ENCODE data around the gene TCP11L2.
"Not testable (repeated sequence)": the region's sequence is repeated elsewhere in the genome, so short reads cannot be mapped to it uniquely, and the experiment has no call there.

Gene TCP11L2

DNA sequence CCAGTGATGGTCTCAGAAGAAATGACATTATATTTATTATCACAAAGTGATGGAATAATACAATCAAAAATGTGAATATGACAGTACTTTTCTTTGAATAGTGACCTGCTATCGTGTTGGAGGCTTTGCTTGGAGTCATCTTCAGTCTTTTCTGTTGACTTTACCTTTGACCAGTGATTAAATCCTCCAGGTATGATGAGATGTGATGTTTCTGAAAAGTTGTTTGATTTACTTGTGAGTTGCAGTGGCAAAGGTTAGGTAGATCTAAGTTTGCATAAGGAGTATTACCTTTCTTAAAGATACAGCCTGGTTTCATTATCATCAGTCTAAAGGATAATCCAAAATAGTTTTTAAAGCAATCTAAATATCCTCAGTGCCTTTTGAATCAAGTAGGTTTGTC lies 4.6 kb downstream of the TCP11L2 start:
- DNase-seq (ENCODE audit: low read depth in 2 of 2): no peak

DNA sequence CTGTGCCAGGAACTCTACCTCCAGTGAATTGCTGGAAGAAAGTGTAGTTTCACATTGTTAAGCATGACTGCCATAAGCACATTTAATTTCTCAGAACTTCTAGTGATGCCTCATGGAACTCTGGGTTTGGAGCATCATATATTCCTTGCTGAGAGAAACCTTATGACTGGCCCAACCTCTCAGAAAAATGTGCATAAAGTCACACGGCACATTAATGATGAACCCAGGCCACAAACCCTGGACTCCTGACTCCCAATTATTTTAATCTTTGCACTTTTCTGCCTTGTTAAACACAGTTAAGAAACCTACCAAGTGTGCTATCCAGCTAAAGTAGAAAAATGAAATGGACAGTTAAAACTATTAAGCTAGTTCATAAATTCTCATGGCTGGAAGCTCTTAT lies 5.6 kb downstream of the TCP11L2 start:
- no peak for DNase-seq (ENCODE audit: low read depth in 2 of 2)

DNA sequence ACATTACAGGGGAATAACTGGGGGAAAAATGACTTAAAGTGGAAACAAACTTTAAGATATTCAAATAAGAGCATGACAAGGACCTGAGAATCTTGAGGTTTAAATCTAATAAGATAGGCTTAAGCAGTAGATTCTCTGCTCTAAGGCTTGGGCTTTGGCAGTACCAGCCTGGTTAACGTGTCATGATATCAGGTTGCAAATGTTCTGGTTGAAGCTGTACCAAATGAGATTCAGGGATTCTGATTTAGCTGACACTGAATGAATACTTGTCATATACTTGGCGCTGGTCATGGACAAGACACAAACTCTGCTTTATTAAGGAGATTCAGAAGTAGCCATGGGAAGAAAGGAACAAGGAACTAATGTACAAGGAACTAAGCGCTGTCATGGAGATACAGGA lies 6.1 kb downstream of the TCP11L2 start:
- DNase-seq (ENCODE audit: low read depth in 2 of 2): no peak

DNA sequence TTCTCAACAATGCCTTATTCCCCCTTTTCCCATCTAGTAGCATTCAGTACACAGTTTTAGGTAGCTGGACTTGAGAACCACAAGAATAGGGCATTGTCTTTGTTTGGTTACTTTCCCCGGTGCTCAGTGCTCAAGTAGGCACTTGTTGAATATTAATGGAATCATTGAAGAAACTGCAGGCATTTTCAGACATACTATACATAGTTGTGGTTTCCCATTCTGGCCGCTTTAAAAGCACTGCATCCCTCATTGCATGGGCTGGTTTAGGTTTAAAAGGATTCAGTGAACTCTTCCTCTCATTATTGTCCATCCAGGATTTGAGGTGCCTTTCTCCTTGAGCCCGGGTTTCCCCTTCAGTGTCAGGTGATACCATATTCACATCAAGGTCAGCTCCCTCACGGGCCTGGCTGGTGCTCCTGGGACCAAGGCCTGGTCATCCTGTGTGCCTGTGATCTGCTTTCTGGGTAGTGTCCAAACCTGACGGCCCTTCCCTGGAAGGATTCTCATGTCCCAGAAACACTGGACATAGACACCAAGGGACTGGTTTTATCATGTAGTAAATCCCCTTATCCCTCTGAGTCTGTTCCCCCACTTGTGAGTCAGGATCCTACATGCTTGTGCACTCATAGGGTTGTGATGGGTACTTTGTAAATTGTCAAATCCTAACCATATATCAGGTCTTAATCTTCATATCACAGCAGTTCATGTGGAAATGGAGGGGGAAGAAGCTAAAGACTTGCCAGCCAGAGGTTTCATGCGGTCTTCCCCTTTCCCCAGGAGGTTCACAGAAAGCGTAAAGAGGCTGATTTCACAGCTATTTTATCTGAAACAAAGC lies 7.4 kb downstream of the TCP11L2 start:
- no peak for DNase-seq (ENCODE audit: low read depth in 2 of 2)

DNA sequence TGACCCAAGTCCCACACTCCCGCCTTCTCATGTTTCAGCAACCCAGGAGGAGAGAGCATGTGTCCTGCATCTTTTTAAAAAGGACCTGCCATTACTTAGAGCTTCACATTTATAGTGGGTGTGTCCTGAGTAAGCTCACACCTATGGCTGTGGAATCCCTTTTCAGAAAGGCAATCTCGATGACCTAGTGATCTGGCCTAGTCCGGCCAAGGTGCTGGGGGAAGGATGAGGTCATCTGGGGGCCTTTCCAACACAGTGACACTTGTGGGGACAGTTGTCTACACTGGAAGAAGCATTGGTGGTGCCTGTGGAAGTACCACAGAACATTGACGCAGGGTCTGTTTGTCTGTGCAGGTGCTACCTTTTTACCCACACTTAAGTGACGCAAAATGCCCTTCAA lies 8.2 kb downstream of the TCP11L2 start:
- no peak for DNase-seq (ENCODE audit: low read depth in 2 of 2)

DNA sequence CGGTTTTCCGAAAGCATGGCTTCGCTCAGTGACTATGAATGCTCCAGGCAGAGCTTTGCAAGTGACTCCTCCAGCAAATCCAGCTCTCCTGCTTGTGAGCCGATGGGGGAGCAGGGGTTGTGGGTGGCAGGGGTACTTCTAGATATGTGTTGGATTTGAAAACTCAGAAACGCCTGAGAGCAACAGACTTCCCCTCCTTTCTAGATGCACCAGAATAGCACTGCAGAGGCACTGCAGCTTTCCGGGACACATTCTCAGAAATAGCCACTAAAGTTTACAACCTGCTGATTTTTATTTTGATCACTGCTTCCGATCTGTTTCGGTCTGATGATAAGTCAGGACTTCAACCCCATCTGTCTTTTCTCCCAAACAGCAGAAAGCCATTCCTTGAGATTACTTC lies 8.6 kb downstream of the TCP11L2 start:
- no peak for DNase-seq (ENCODE audit: low read depth in 2 of 2)

DNA sequence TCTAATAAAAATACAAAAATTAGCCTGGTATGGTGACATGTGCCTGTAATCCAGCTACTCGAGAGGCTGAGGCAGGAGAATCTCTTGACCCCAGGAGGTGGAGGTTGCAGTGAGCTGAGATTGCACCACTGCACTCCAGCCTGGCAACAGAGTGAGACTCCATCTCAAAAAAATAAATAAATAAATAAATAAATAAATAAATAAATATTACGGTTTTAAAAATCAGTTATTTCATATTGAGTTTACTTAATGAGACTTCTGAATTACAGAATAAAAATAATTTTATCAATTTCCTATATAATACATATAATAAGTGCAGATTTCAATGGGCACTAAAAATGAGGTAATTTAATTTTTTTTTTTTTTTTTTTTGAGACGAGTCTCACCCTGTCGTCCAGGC lies 10.9 kb downstream of the TCP11L2 start:
- not testable (repeated sequence) for DNase-seq (ENCODE audit: low read depth in 2 of 2)

DNA sequence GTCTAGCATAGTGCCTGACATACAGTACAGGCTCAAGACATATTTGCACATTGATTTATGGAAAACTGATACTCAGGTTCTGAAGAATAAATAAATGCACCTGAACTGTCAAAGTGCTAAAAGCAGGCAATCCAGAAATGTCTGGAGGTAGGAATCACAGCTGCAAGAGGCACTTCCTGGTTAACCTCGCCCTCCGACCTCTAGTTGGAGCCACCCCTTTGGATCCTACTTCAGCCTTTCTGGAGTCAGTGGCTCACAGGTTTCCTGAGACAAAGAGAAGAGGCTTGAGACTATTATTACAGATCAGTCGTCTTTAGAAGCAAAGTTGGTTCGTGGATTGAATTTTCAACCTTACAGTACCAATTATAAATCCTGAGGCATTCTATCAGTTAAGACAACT lies 13.0 kb downstream of the TCP11L2 start:
- DNase-seq (ENCODE audit: low read depth in 2 of 2): no peak

DNA sequence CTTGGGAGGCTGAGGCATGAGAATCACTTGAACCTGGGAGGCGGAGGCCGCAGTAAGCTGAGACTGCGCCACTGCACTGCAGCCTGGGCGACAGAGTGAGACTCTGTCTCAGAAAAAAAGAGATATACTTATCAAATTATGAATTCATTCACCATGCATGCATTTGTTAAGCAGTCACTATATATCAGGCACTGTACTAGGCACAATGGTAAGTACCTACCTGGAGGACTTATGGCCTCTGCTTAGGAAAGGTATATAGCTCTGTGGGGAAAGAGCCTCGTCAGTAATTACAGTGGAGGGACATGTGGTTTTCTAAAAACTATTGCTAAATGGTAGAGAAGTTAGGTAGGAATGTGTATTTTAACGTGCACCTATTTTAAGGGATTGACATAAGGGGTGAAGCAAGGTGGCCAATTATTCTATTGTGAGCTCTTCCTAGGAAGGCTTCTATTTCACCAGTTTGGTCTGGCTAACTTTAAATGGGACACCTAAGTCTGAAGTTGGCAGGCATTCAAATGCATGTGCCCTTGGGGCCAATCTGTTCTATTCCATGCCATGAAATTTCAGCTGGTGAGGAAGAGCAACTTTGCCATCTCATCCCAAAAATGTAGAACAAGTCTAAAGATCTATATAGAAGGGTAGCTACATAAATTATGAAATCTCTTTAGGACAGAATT lies 15.0 kb downstream of the TCP11L2 start:
- no peak for DNase-seq (ENCODE audit: low read depth in 2 of 2)

DNA sequence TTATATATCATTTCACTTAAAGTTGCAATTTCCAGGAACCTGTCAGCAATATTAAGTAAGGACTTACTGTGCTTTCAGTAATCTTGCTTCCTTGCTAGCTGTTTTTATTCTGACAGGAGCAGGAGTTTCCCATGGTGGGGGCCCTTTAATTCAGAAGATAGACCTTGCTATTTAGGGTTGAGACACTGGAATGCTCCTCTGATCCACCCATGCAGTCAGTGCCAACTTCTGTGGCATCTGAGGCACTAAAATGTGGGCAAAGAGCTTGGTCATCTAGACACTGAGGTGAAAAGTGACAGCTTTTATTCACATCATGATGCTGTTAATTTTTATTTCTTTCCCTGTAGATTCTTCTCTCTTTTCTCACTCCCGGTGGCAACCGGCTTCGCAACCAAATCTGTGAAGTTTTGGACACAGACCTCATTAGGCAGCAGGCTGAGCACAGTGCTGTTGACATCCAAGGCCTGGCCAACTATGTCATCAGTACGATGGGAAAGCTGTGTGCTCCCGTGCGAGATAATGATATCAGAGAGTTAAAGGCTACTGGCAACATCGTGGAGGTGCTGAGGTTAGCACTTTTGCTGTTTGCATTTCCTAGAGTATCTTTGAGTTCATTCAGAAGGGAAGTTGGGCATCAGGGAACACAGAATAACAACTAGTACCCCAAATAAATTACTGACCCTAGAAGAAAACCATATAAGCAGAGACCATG lies 18.8 kb downstream of the TCP11L2 start:
- DNase-seq (ENCODE audit: low read depth in 2 of 2): no peak

DNA sequence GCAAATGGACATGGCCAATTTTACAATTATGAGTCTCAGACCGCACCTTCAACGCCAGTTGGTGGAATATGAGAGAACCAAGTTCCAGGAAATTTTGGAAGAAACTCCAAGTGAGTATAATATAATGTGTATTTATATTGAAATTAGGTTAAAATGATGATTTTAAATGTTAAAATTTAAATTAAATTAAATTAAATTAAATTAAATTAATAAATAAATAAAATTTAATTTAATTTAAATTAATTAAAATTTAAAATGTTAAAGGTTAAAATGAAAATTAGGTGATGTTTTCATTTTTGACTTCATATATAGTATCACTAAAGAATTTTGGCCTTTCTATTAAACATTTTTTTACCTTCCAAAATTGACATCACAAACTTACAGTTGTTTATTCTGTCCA lies 21.0 kb downstream of the TCP11L2 start:
- no peak for DNase-seq (ENCODE audit: low read depth in 2 of 2)

DNA sequence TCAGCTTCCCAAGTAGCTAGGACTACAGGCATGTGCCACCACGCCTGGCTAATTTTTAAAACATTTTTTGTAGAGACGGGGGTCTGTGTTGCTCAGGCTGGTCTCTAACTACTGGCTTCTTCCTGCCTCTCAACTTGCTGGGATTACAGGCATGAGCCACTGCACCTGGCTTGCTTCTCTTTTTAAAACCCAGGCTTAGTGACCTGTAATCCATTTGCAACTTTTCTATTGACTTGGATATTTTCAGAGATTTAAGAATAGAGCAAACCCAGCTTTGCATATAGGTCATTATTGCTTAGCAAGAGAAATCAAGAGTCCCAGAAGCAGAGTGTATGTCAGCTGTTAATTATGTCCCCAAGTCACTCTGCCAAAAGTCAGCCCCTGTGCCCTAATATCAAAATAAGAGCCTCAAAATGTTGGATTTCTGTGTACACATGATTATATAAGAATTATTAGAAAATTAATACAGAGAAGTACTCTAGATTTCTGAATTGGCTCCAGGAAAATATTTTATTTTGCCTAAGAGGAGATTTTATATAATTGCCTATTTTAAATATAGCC lies 24.9 kb downstream of the TCP11L2 start:
- DNase-seq (ENCODE audit: low read depth in 2 of 2): no peak

DNA sequence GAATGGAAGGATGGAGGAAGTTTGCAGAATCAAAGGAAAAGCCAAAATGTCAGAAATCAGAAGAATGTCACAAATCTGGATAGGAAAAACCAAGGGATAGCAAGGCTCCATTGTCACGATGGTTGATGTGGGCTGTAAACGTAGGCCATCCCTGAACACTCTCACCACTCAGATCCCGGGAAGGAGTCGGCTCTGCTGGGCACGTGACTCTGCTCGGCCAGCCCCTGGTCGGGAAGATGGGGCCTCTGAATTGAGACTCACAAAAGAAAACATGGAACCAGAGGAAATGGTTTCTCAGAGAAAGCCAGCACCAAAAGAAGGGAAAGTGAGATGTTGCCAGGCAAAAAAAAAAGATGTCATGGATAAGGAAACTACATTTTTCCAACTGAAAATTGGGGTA lies 26.2 kb downstream of the TCP11L2 start:
- no peak for DNase-seq (ENCODE audit: low read depth in 2 of 2)

DNA sequence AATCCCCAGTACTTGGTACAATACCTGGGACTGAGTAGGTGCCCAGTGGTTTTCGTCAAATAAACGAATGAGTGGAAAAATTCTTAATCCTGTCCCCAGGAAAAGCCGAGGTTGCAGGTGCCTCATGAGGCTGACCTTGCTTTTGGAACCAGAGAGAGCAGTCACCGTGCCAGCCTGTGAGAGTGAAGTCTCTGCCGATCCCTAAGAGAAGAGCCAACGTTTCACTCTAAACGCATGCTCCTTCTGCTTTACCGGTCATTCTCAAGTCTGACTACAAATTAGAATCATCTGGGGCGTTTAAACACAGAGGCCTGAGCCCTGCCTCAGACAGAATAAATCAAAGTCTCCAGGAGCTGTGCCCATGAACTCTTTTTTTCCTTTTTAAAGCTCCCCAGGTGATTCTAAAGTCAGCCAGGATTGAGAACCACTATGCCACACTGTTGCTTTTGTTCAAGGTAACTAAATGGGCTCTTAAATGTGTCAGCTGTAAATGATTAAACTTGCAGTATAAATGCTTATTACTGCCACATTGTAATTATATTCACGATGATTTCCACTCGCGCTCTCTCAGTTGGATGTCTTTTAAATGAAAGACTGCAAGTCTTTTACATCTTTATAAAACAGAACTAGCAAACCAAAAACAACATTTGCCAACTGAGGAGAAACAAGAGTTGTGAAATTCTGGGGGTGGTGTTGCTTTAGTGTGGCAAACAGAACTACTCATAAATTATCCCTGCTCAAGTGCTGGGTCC lies 26.9 kb downstream of the TCP11L2 start:
- no peak for DNase-seq (ENCODE audit: low read depth in 2 of 2)

DNA sequence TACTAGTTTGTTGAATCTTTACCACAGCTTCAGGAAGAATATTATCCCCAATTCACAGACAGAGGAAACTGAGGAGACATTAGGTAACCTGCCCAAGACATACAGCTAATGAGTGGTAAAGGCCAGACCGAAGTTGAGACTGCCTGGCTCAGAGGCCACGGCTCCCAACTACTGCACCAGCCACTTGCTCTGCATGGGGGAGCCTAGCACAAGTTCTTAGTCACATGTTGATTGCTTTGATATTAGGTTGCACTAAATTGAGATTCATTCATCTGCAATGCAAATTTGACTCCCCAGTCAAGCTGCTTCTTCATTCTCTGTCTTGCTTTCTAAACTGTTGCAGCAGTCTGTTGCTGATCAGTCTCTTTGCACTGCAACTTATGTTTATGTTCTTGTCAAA lies 29.1 kb downstream of the TCP11L2 start:
- DNase-seq (ENCODE audit: low read depth in 2 of 2): no peak

DNA sequence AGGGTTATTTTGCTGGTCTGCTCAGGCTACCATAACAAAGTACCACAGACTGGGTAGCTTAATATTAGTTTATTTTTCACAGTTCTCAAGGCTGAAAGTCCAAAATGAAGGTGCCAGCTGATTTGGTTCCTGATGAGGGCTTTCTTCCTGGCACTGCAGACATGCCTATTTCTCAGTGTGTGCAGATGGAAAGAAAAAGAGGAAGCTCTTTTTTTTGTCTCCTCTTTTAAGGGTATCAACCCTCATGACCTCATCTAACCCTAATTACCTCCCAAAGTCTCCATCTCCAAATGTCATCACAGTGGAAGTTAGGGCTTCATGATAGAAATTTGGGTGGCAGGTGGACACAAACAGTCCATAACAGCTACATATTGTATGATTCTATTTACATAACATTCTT lies 30.0 kb downstream of the TCP11L2 start:
- no peak for DNase-seq (ENCODE audit: low read depth in 2 of 2)

DNA sequence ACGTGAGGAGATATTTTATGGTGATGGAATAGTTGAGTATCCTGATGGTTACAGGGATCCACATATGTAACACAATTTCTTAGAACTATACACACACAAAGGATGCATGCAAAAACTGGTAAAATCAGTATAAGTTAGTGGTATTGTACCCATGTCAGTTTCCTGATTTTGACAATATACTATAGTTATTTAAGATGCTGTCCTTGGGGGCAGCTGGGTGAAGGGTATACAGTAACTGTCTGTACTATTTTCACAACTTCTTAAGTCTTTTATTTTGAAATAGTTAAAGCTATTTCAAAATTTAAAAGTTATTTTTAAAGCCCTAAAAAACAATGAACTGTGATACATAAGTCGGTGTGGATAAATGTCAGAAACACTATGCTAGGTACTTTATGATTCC lies 30.5 kb downstream of the TCP11L2 start:
- DNase-seq (ENCODE audit: low read depth in 2 of 2): no peak

DNA sequence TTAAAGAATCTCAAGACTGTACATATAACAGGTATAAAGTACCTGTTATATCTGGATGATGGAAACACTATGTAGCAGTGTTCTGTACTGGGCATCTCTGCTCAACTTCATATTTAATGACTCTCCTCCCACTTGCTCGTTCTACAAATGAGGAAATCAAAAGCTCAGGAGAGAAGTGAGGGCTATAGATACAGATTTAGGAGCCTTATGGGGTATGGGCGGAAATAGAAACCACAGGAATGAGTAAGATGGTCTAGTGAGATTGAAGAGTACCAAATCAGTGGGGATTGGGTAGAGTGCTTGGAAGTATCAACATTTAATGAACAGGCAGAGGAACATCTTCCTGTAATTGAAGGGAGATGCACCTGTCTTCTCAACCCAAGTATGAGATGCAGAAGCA lies 31.2 kb downstream of the TCP11L2 start:
- no peak for DNase-seq (ENCODE audit: low read depth in 2 of 2)

DNA sequence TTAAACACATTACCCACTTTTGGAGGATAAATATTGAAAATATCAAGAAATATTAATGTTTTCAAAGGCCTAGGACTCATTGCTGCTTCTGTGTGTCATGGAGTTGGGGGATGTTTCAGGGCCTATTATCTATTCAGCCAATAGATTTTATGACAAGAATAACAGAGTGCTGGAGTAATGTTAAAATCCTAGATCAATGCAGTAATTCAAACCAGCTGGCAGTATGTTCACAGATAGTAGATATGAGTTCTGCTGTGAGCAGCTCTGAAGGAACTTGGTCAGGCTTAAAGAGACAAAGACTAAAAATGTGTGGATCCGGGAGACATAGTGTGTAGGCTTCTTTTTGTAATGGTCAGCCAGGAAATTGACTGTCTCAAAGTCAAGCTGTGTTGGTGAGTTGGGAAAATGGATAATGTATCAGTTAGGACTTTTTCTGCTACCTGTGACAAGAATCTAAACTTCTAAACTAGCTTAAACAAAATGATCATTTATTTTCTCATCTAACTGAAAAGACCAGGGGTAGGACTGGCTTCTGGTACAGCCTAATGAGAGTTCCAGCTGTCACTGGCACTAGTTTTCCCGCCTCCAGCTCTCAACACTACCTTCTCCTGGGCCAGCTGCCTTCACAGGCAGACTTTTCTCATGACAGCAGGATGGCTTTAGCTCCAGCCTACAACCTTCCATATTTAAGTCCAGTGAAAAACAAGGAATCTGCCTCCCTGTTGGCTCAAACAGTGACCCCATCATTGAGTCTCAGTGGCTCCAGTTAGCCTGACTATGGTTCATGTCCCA lies 38.7 kb downstream of the TCP11L2 start:
- DNase-seq (ENCODE audit: low read depth in 2 of 2): no peak

DNA sequence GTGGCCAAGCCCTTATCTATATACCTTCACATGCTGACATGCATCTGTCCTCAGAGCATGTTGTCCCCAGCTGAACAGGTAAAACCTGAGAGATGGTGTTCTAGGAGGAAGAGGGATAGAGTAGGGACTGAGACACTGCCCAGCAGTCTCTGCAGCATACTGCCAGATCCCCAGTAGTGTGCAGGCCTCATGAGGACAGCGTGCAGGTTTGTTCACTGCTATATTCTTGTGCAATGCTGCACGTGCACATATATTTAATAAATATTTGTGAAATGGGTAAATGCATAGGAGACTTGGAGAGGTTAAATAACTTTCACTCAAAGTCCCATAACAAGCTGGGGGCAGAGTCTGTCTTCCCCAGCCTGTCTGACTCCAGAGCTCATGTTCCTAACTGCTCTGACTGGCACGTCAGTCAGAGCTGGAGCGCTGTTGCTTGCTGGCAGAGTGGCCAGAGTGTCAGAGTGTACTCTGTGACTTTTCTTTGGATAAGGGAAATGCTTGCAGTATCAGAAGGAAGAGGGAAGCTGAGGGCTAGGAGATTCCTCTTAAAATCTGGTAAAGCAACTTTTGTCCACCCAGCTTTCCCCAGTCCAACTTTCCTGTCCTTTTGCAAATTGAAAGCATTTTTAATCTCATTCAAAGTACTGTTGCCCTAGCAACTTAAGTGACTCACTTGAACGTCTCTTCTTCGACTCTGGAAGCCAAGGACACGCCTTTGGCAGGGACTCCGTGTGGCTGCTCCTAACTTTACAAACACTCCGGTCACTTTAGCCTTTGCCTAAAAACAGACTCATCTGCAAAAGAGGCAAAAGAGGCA lies 40.1 kb downstream of the TCP11L2 start:
- no peak for DNase-seq (ENCODE audit: low read depth in 2 of 2)

Measured in activated CD4-positive, alpha-beta T cell treated with anti-CD3 and anti-CD28 coated beads for 24 hours (primary cell).